ENCODE data around the gene FREM1.

Gene FREM1

GRCh38 chr9:14806941-14807520 is 103.2 kb downstream of the FREM1 start:
- DNase-seq, result no peak

- no peak for DNase-seq
These were observed 111.2 kb downstream of the FREM1 start for GRCh38 chr9:14799030-14799429.

GRCh38 chr9:14797435-14797834 is 112.8 kb downstream of the FREM1 start:
- no peak for DNase-seq

- DNase-seq, result no peak
These were observed 116.8 kb downstream of the FREM1 start for GRCh38 chr9:14793389-14793788.

GRCh38 chr9:14790628-14791027 is 119.6 kb downstream of the FREM1 start:
- DNase-seq, result no peak

GRCh38 chr9:14788846-14789245 is 121.4 kb downstream of the FREM1 start:
- DNase-seq, result no peak

GRCh38 chr9:14783358-14783757 is 126.9 kb downstream of the FREM1 start:
- DNase-seq, result no peak

GRCh38 chr9:14782286-14783051 is 127.8 kb downstream of the FREM1 start:
- no peak for DNase-seq

GRCh38 chr9:14780693-14781092 is 129.5 kb downstream of the FREM1 start:
- DNase-seq, result no peak

- no peak for DNase-seq
These were observed 130.0 kb downstream of the FREM1 start for GRCh38 chr9:14780251-14780650.

- DNase-seq, result no peak
These were observed 130.6 kb downstream of the FREM1 start for GRCh38 chr9:14779566-14780022.

GRCh38 chr9:14778565-14778964 is 131.7 kb downstream of the FREM1 start:
- DNase-seq, result no peak

GRCh38 chr9:14775917-14776316 is 134.3 kb downstream of the FREM1 start:
- no peak for DNase-seq

GRCh38 chr9:14770592-14770991 is 139.6 kb downstream of the FREM1 start:
- no peak for DNase-seq

GRCh38 chr9:14769230-14769571 is 141.0 kb downstream of the FREM1 start:
- DNase-seq, result no peak

GRCh38 chr9:14768405-14769229 is 141.6 kb downstream of the FREM1 start:
- no peak for DNase-seq

- no peak for DNase-seq
These were observed 143.9 kb downstream of the FREM1 start for GRCh38 chr9:14766299-14766698.

GRCh38 chr9:14761584-14761983 is 148.6 kb downstream of the FREM1 start:
- no peak for DNase-seq

- DNase-seq, result no peak
These were observed 150.2 kb downstream of the FREM1 start for GRCh38 chr9:14760060-14760459.

- no peak for DNase-seq
These were observed 153.9 kb downstream of the FREM1 start for GRCh38 chr9:14756291-14756690.

- no peak for DNase-seq
These were observed 157.4 kb downstream of the FREM1 start for GRCh38 chr9:14752871-14753270.

GRCh38 chr9:14752271-14752670 is 158.0 kb downstream of the FREM1 start:
- no peak for DNase-seq

GRCh38 chr9:14750821-14751220 is 159.4 kb downstream of the FREM1 start:
- DNase-seq, result no peak

- no peak for DNase-seq
These were observed 160.5 kb downstream of the FREM1 start for GRCh38 chr9:14749741-14750211.
